HG03439 (cell line): Measurements from ENCODE around the gene TAS2R9.
"Not testable (repeated sequence)": the region's sequence is repeated elsewhere in the genome, so short reads cannot be mapped to it uniquely, and the experiment has no call there.

ENCODE experiments used
- ATAC-seq: cut with Tn5 transposase; IDR thresholded peaks from one replicate; pipeline ENCODE4 v1.9.1; 2021; ENCODE audit warnings: mild to moderate bottlenecking, moderate library complexity; ENCODE audit not compliant: unreplicated experiment

Gene TAS2R9

GRCh38 chr12:10810068-10810467 lies at the start of gene TAS2R9:
Gene TAS2R9 (minus strand): TSS chr12:10810168. CDS start chr12:10810075, 93 bp downstream.
- no peak for ATAC-seq

GRCh38 chr12:10855807-10856206 lies 45.8 kb upstream of the TAS2R9 start:
- no peak for ATAC-seq

- no peak for ATAC-seq
These were observed 43.8 kb upstream of the TAS2R9 start for GRCh38 chr12:10853776-10854175.

- ATAC-seq = no peak
These were observed 41.4 kb upstream of the TAS2R9 start for GRCh38 chr12:10851243-10851858.

- ATAC-seq = no peak
These were observed 39.5 kb upstream of the TAS2R9 start, which contains the start of gene PRR4 for GRCh38 chr12:10849425-10849878. Gene PRR4 (minus strand): TSS chr12:10849475. CDS start chr12:10849437, 38 bp downstream.

GRCh38 chr12:10847744-10848143 lies 37.8 kb upstream of the TAS2R9 start:
- ATAC-seq = no peak

GRCh38 chr12:10842862-10843261 lies 32.9 kb upstream of the TAS2R9 start:
- ATAC-seq = no peak

- no peak for ATAC-seq
These were observed 28.5 kb upstream of the TAS2R9 start for GRCh38 chr12:10838461-10838860.

- no peak for ATAC-seq
These were observed 20.0 kb upstream of the TAS2R9 start for GRCh38 chr12:10829994-10830393.

GRCh38 chr12:10826258-10826657 lies 16.3 kb upstream of the TAS2R9 start, which contains the start of gene TAS2R10:
Gene TAS2R10 (minus strand): TSS chr12:10826358. CDS start chr12:10826269, 89 bp downstream.
- ATAC-seq = no peak

- ATAC-seq = no peak
These were observed 15.0 kb upstream of the TAS2R9 start for GRCh38 chr12:10824957-10825356.

- ATAC-seq = no peak
These were observed 2.0 kb upstream of the TAS2R9 start for GRCh38 chr12:10811883-10812536.

- ATAC-seq = no peak
These were observed 2.8 kb downstream of the TAS2R9 start, which contains the start of gene TAS2R8 for GRCh38 chr12:10807186-10807585. Gene TAS2R8 (minus strand): TSS chr12:10807286. CDS start chr12:10806980, 306 bp downstream.

GRCh38 chr12:10802587-10802986 lies 7.4 kb downstream of the TAS2R9 start, which contains the start of gene TAS2R7:
Gene TAS2R7 (minus strand): TSS chr12:10802627. CDS start chr12:10802570, 57 bp downstream.
- no peak for ATAC-seq

- ATAC-seq = no peak
These were observed 8.2 kb downstream of the TAS2R9 start for GRCh38 chr12:10801741-10802140.

GRCh38 chr12:10794222-10794621 lies 15.7 kb downstream of the TAS2R9 start:
- no peak for ATAC-seq

- ATAC-seq = not testable (repeated sequence)
These were observed 18.2 kb downstream of the TAS2R9 start for GRCh38 chr12:10791769-10792168.

- ATAC-seq = no peak
These were observed 26.7 kb downstream of the TAS2R9 start for GRCh38 chr12:10783252-10783651.

- ATAC-seq = no peak
These were observed 30.9 kb downstream of the TAS2R9 start for GRCh38 chr12:10779103-10779502.

GRCh38 chr12:10771132-10771733 lies 38.7 kb downstream of the TAS2R9 start:
- ATAC-seq = no peak

- ATAC-seq = no peak
These were observed 50.3 kb downstream of the TAS2R9 start for GRCh38 chr12:10759657-10760056.
